ENCODE measurements around the gene RECQL5.
A peak's percentile ranks its signal among the peaks of the same experiment; 100 is the strongest.

Gene RECQL5

DNA sequence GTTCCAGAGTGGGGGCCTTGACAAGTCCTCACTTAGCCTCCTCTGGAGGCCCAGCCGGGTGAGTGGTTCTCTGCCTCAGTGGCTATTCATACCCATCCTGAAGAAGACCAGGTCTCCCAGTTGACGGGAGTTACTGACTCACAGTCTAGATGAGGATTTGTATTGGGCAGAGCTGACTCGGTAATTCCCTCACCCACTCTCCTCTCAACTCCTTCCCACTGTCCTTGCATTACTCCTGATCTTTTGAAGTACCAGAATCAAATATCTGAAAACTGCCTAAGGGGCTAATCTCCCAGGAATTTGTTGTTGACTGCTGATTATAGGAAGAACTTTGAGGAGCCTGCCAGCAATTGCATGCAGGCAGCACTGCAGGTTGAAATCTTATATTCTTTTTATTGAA lies 14.3 kb upstream of the RECQL5 start:
- Histone ChIP-seq H3K27ac (ENCODE audit: low read length, poor library complexity, severe bottlenecking) (peak overlapping the region; percentile 89), H2BK15ac (ENCODE audit: low read depth, poor library complexity, severe bottlenecking) (no peak overlapping the region), H3K18ac (ENCODE audit: low read depth in 1 of 2, low read length in 2 of 2) (no peak overlapping the region), H3K9me3 (ENCODE audit: control insufficient read depth, low read length) (no peaks in the 10 kb centered on the region), H3K9ac (ENCODE audit: low read length) (peak overlapping the region; percentile 1), H4K91ac (ENCODE audit: low read length) (no peak overlapping the region), H2BK120ac (ENCODE audit: low read depth, low read length) (no peak overlapping the region), H3K36me3 (ENCODE audit: control insufficient read depth in 1 of 2, insufficient read depth in 2 of 2, low read depth in 1 of 2, low read length in 2 of 2) (peaks cover 12 to 41% of the 10 kb centered on the region in 2 experiments), H3K4me2 (ENCODE audit: low read length, poor library complexity, severe bottlenecking) (no peak overlapping the region), H3K4ac (ENCODE audit: low read depth in 1 of 2, low read length in 2 of 2) (no peak overlapping the region), H2BK5ac (ENCODE audit: low read depth, low read length, poor library complexity, severe bottlenecking) (no peak overlapping the region), H3K23ac (ENCODE audit: low read length in 2 of 2) (no peak overlapping the region), H2BK12ac (ENCODE audit: low read length in 2 of 2) (no peak overlapping the region), H2AFZ (ENCODE audit: low read depth, low read length) (no peak overlapping the region), H3K79me1 (replicated peaks; ENCODE audit: low read length, poor library complexity, severe bottlenecking) (peaks cover 12% of the 10 kb centered on the region), H4K8ac (ENCODE audit: low read length) (no peak overlapping the region), H3K27me3 (ENCODE audit: control insufficient read depth in 1 of 2, insufficient read depth in 1 of 2, low read length in 2 of 2) (no peaks in the 10 kb centered on the region), H3K4me3 (ENCODE audit: insufficient read depth in 1 of 2, low read depth in 1 of 2, low read length in 2 of 2) (no peak overlapping the region), H3K4me1 (ENCODE audit: control insufficient read depth, insufficient read depth, low read depth, low read length) (peaks cover 26% of the 10 kb centered on the region), H3K14ac (ENCODE audit: low read length in 2 of 2) (no peak overlapping the region), H2AK5ac (ENCODE audit: low read length, severe bottlenecking) (peak overlapping the region; percentile 82)
- peak; percentile 53 for DNase-seq
- 89% methylated on average over 3 of the region's 3 CpGs for WGBS

GRCh38 chr17:75680431-75680830 lies 13.5 kb upstream of the RECQL5 start:
- H3K18ac ChIP-seq (ENCODE audit: low read depth in 1 of 2, low read length in 2 of 2): no peak overlapping the region

GRCh38 chr17:75679706-75680211 lies 12.8 kb upstream of the RECQL5 start:
- Histone ChIP-seq H3K27ac (ENCODE audit: low read length, poor library complexity, severe bottlenecking) (peak overlapping the region; percentile 89), H2BK15ac (ENCODE audit: low read depth, poor library complexity, severe bottlenecking) (no peak overlapping the region), H3K18ac (ENCODE audit: low read depth in 1 of 2, low read length in 2 of 2) (no peak overlapping the region), H3K27me3 (ENCODE audit: control insufficient read depth in 1 of 2, insufficient read depth in 1 of 2, low read length in 2 of 2) (no peaks in the 10 kb centered on the region), H3K9ac (ENCODE audit: low read length) (no peak overlapping the region), H3K36me3 (ENCODE audit: control insufficient read depth in 1 of 2, insufficient read depth in 2 of 2, low read depth in 1 of 2, low read length in 2 of 2) (peaks cover 14 to 47% of the 10 kb centered on the region in 2 experiments), H3K4me2 (ENCODE audit: low read length, poor library complexity, severe bottlenecking) (no peak overlapping the region), H2BK120ac (ENCODE audit: low read depth, low read length) (no peak overlapping the region), H4K8ac (ENCODE audit: low read length) (no peak overlapping the region), H3K23ac (ENCODE audit: low read length in 2 of 2) (no peak overlapping the region), H3K14ac (ENCODE audit: low read length in 2 of 2) (no peak overlapping the region), H2AK5ac (ENCODE audit: low read length, severe bottlenecking) (peak overlapping the region; percentile 95), H3K79me1 (replicated peaks; ENCODE audit: low read length, poor library complexity, severe bottlenecking) (peaks cover 9% of the 10 kb centered on the region), H2BK5ac (ENCODE audit: low read depth, low read length, poor library complexity, severe bottlenecking) (no peak overlapping the region), H3K9me3 (ENCODE audit: control insufficient read depth, low read length) (no peaks in the 10 kb centered on the region), H3K4me3 (ENCODE audit: insufficient read depth in 1 of 2, low read depth in 1 of 2, low read length in 2 of 2) (no peak overlapping the region), H2BK12ac (ENCODE audit: low read length in 2 of 2) (no peak overlapping the region), H3K4ac (ENCODE audit: low read depth in 1 of 2, low read length in 2 of 2) (no peak overlapping the region), H2AFZ (ENCODE audit: low read depth, low read length) (no peak overlapping the region), H4K91ac (ENCODE audit: low read length) (no peak overlapping the region), H3K4me1 (ENCODE audit: control insufficient read depth, insufficient read depth, low read depth, low read length) (peaks cover 24% of the 10 kb centered on the region)
- peak; percentile 32 for DNase-seq
- WGBS: 77% methylated on average over 11 of the region's 11 CpGs

More at GRCh38 chr17:75680431-75680830, 13.5 kb upstream of the RECQL5 start:
- Histone ChIP-seq H3K9ac (ENCODE audit: low read length) (no peak overlapping the region), H3K27ac (ENCODE audit: low read length, poor library complexity, severe bottlenecking) (peak overlapping the region; percentile 89), H3K4me3 (ENCODE audit: insufficient read depth in 1 of 2, low read depth in 1 of 2, low read length in 2 of 2) (no peak overlapping the region), H4K8ac (ENCODE audit: low read length) (no peak overlapping the region), H2BK12ac (ENCODE audit: low read length in 2 of 2) (no peak overlapping the region), H4K91ac (ENCODE audit: low read length) (no peak overlapping the region), H2AK5ac (ENCODE audit: low read length, severe bottlenecking) (peak overlapping the region; percentile 65), H3K14ac (ENCODE audit: low read length in 2 of 2) (no peak overlapping the region), H3K4me1 (ENCODE audit: control insufficient read depth, insufficient read depth, low read depth, low read length) (peaks cover 24% of the 10 kb centered on the region), H3K27me3 (ENCODE audit: control insufficient read depth in 1 of 2, insufficient read depth in 1 of 2, low read length in 2 of 2) (no peaks in the 10 kb centered on the region), H2BK5ac (ENCODE audit: low read depth, low read length, poor library complexity, severe bottlenecking) (peak overlapping the region; percentile 48), H3K23ac (ENCODE audit: low read length in 2 of 2) (no peak overlapping the region), H3K9me3 (ENCODE audit: control insufficient read depth, low read length) (no peaks in the 10 kb centered on the region), H3K4me2 (ENCODE audit: low read length, poor library complexity, severe bottlenecking) (no peak overlapping the region), H2AFZ (ENCODE audit: low read depth, low read length) (no peak overlapping the region), H3K36me3 (ENCODE audit: control insufficient read depth in 1 of 2, insufficient read depth in 2 of 2, low read depth in 1 of 2, low read length in 2 of 2) (peaks cover 14 to 47% of the 10 kb centered on the region in 2 experiments), H2BK120ac (ENCODE audit: low read depth, low read length) (no peak overlapping the region), H2BK15ac (ENCODE audit: low read depth, poor library complexity, severe bottlenecking) (no peak overlapping the region), H3K4ac (ENCODE audit: low read depth in 1 of 2, low read length in 2 of 2) (no peak overlapping the region), H3K79me1 (replicated peaks; ENCODE audit: low read length, poor library complexity, severe bottlenecking) (peaks cover 11% of the 10 kb centered on the region)
- DNase-seq: no peak
- 98% methylated on average over 10 of the region's 10 CpGs for WGBS

GRCh38 chr17:75676461-75676860 lies 9.5 kb upstream of the RECQL5 start:
- no CpG with 5 or more reads among the region's 3 CpGs for WGBS
- no peak overlapping the region for H3K18ac ChIP-seq (ENCODE audit: low read depth in 1 of 2, low read length in 2 of 2)

More at GRCh38 chr17:75676461-75676860, 9.5 kb upstream of the RECQL5 start:
- Histone ChIP-seq H3K14ac (ENCODE audit: low read length in 2 of 2) (no peak overlapping the region), H3K79me1 (replicated peaks; ENCODE audit: low read length, poor library complexity, severe bottlenecking) (peaks cover 12% of the 10 kb centered on the region), H3K9ac (ENCODE audit: low read length) (no peak overlapping the region), H2AFZ (ENCODE audit: low read depth, low read length) (no peak overlapping the region), H2BK120ac (ENCODE audit: low read depth, low read length) (no peak overlapping the region), H4K91ac (ENCODE audit: low read length) (no peak overlapping the region), H3K4me3 (ENCODE audit: insufficient read depth in 1 of 2, low read depth in 1 of 2, low read length in 2 of 2) (no peak overlapping the region), H3K23ac (ENCODE audit: low read length in 2 of 2) (no peak overlapping the region), H3K4ac (ENCODE audit: low read depth in 1 of 2, low read length in 2 of 2) (no peak overlapping the region), H3K27ac (ENCODE audit: low read length, poor library complexity, severe bottlenecking) (no peak overlapping the region), H3K36me3 (ENCODE audit: control insufficient read depth in 1 of 2, insufficient read depth in 2 of 2, low read depth in 1 of 2, low read length in 2 of 2) (peaks cover 35 to 70% of the 10 kb centered on the region in 2 experiments), H2BK15ac (ENCODE audit: low read depth, poor library complexity, severe bottlenecking) (no peak overlapping the region), H3K27me3 (ENCODE audit: control insufficient read depth in 1 of 2, insufficient read depth in 1 of 2, low read length in 2 of 2) (no peaks in the 10 kb centered on the region), H2AK5ac (ENCODE audit: low read length, severe bottlenecking) (no peak overlapping the region), H2BK12ac (ENCODE audit: low read length in 2 of 2) (no peak overlapping the region), H3K9me3 (ENCODE audit: control insufficient read depth, low read length) (no peaks in the 10 kb centered on the region), H4K8ac (ENCODE audit: low read length) (no peak overlapping the region), H2BK5ac (ENCODE audit: low read depth, low read length, poor library complexity, severe bottlenecking) (no peak overlapping the region), H3K4me1 (ENCODE audit: control insufficient read depth, insufficient read depth, low read depth, low read length) (peaks cover 16% of the 10 kb centered on the region), H3K4me2 (ENCODE audit: low read length, poor library complexity, severe bottlenecking) (no peak overlapping the region)
- DNase-seq: no peak
